Sigmoid colon (tissue), 4 donors: ENCODE results near the gene POLRMT.

ENCODE experiments used
- EP300 ChIP-seq, 4 donors: sonication (generic); formaldehyde crosslinking; IDR thresholded peaks; one replicate each; pipeline ENCODE4 v1.6.1; 2017; ENCODE audit warnings: antibody characterized with exemption in 4 of 4
- TF ChIP-seq, protein P1 (sequence below), 4 experiments: fragments of 450-650 bp in 3 of 4; fragments of 200-600 bp in 1 of 4; IDR thresholded peaks; one replicate each; pipeline ENCODE4 v1.5.1; 2016 to 2019; ENCODE audit warnings: antibody characterized with exemption in 4 of 4, mild to moderate bottlenecking in 3 of 4, moderate library complexity in 2 of 4

DNA sequence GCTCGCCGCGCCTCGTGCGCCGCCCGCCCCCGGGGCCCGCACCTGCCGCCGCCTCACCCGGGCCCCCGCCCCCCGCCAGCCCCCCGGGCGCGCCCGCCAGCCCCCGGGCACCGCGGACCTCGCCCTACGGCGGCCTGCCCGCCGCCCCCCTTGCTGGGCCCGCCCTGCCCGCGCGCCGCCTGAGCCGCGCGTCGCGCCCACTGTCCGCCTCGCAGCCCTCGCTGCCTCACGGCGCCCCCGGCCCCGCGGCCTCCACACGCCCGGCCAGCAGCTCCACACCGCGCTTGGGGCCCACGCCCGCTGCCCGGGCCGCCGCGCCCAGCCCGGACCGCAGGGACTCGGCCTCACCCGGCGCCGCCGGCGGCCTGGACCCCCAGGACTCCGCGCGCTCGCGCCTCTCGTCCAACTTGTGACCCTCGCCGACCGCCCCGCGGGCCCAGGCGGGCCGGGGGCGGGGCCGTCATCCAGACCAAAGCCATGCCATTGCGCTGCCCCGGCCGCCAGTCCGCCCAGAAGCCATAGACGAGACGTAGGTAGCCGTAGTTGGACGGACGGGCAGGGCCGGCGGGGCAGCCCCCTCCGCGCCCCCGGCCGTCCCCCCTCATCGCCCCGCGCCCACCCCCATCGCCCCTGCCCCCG is 17.2 kb downstream of the POLRMT start:
- TF ChIP-seq, protein P1, sequence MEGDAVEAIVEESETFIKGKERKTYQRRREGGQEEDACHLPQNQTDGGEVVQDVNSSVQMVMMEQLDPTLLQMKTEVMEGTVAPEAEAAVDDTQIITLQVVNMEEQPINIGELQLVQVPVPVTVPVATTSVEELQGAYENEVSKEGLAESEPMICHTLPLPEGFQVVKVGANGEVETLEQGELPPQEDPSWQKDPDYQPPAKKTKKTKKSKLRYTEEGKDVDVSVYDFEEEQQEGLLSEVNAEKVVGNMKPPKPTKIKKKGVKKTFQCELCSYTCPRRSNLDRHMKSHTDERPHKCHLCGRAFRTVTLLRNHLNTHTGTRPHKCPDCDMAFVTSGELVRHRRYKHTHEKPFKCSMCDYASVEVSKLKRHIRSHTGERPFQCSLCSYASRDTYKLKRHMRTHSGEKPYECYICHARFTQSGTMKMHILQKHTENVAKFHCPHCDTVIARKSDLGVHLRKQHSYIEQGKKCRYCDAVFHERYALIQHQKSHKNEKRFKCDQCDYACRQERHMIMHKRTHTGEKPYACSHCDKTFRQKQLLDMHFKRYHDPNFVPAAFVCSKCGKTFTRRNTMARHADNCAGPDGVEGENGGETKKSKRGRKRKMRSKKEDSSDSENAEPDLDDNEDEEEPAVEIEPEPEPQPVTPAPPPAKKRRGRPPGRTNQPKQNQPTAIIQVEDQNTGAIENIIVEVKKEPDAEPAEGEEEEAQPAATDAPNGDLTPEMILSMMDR (IDR thresholded peaks at IDR 0.05) = no peak
- TF ChIP-seq EP300 (IDR thresholded peaks at IDR 0.05) = no peak
